Loucy (cell line): Measurements from ENCODE around the gene DNASE2.

Experiments
- H2AFZ ChIP-seq: fragments of 200-600 bp; sonication (generic); 2 replicates; pipeline ENCODE4 v1.6.0; 2016; ENCODE audit warnings: antibody characterized with exemption, mild to moderate bottlenecking, low read length, moderate library complexity
- H3F3A ChIP-seq: fragments of 200-600 bp; 2 replicates; pipeline ENCODE4 v1.6.0; 2016; ENCODE audit warnings: antibody characterized with exemption, low read depth, mild to moderate bottlenecking
- H3K27me3 ChIP-seq: fragments of 200-600 bp; sonication (generic); 2 replicates; pipeline ENCODE4 v1.6.1; 2014; ENCODE audit warnings: low read length, mild to moderate bottlenecking; ENCODE audit not compliant: insufficient read depth, poor library complexity, severe bottlenecking
- H3K36me3 ChIP-seq: fragments of 200-600 bp; sonication (generic); 2 replicates; pipeline ENCODE4 v1.6.1; 2016; ENCODE audit warnings: low read length; ENCODE audit not compliant: insufficient read depth
- H3K4me1 ChIP-seq: fragments of 200-600 bp; sonication (generic); 2 replicates; pipeline ENCODE4 v1.5.1; 2014; ENCODE audit warnings: low read length, mild to moderate bottlenecking; ENCODE audit not compliant: insufficient read depth, poor library complexity, severe bottlenecking
- H3K4me2 ChIP-seq: fragments of 200-600 bp; sonication (generic); 2 replicates; pipeline ENCODE4 v1.6.0; 2014; ENCODE audit warnings: antibody characterized with exemption, low read length, low read depth, mild to moderate bottlenecking; ENCODE audit not compliant: poor library complexity, severe bottlenecking
- H3K4me3 ChIP-seq: fragments of 200-600 bp; sonication (generic); 2 replicates; pipeline ENCODE4 v1.5.1; 2014; ENCODE audit warnings: low read length, mild to moderate bottlenecking, mixed read lengths; ENCODE audit not compliant: poor library complexity, severe bottlenecking
- H3K79me2 ChIP-seq: fragments of 200-600 bp; sonication (generic); 2 replicates; pipeline ENCODE4 v1.6.1; 2014; ENCODE audit warnings: low read length; ENCODE audit not compliant: insufficient read depth
- H3K9ac ChIP-seq: fragments of 200-600 bp; sonication (generic); 2 replicates; pipeline ENCODE4 v1.6.0; 2014; ENCODE audit warnings: mild to moderate bottlenecking, low read depth, low read length, moderate library complexity; ENCODE audit not compliant: poor library complexity, severe bottlenecking
- H3K9me2 ChIP-seq: fragments of 200-600 bp; sonication (generic); replicated peaks from 2 replicates; pipeline ENCODE4 v1.6.1; 2016; ENCODE audit warnings: low read depth, low read length, mixed read lengths
- H3K9me3 ChIP-seq: fragments of 200-600 bp; sonication (generic); 2 replicates; pipeline ENCODE4 v1.6.1; 2014; ENCODE audit warnings: mild to moderate bottlenecking, antibody characterized with exemption, low read length, low read depth; ENCODE audit not compliant: insufficient read depth
- H4K20me1 ChIP-seq: fragments of 200-600 bp; sonication (generic); 2 replicates; pipeline ENCODE4 v1.6.0; 2014; ENCODE audit warnings: antibody characterized with exemption, low read length, mild to moderate bottlenecking; ENCODE audit not compliant: insufficient read depth, poor library complexity, severe bottlenecking
- CTCF ChIP-seq: fragments of 200-600 bp; sonication (generic); conservative IDR thresholded peaks from 2 replicates; pipeline ENCODE4 v1.5.1; 2014; ENCODE audit warnings: mild to moderate bottlenecking, antibody characterized with exemption, low read length
- EZH2phosphoT487 ChIP-seq: fragments of 200-600 bp; IDR thresholded peaks from 2 replicates; pipeline ENCODE4 v1.6.1; 2018; ENCODE audit warnings: antibody characterized with exemption, mild to moderate bottlenecking, moderate library complexity, borderline replicate concordance

The DNASE2 gene

GRCh38 chr19:12864721-12865715, 16.2 kb downstream of the DNASE2 start:
- Histone ChIP-seq H3K36me3 (no peaks in the 10 kb centered on the region), H3K79me2 (peaks cover 5% of the 10 kb centered on the region; the same call in 1 of the 2 replicates), H3K4me1 (peaks cover 16% of the 10 kb centered on the region), H3K4me3 (no peak overlapping the region), H3K27me3 (no peaks in the 10 kb centered on the region), H2AFZ (no peak overlapping the region), H3F3A (no peaks in the 10 kb centered on the region), H4K20me1 (no peaks in the 10 kb centered on the region), H3K9me3 (no peaks in the 10 kb centered on the region), H3K4me2 (no peak overlapping the region), H3K9me2 (no peaks in the 10 kb centered on the region), H3K9ac (no peak overlapping the region)
- TF ChIP-seq CTCF (no peak; the same call in 1 of the 2 replicates), EZH2phosphoT487 (no peak)

DNA sequence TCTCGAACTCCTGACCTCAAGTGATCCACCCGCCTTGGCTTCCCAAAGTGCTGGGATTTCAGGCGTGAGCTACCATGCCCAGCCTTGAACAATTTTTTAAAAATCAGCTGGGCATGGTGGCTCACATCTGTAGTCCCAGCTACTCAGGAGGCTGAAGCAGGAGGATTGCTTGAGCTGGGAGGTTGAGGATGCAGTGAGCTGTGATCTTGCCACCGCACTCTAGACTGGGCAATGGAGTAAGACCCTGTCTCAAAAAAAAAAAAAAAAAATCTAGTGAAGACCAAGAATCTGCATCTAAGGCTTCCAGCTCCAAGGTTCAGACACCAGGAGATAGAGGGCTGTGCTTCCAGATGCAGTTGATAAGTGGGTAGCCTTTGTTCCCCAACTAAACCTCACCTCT, 17.1 kb downstream of the DNASE2 start:
- H4K20me1 ChIP-seq = no peaks in the 10 kb centered on the region
- no peaks in the 10 kb centered on the region for H3F3A ChIP-seq
- H3K9ac ChIP-seq = no peak overlapping the region
- H3K36me3 ChIP-seq = no peaks in the 10 kb centered on the region
- H3K4me3 ChIP-seq = no peak overlapping the region
- no peak overlapping the region for H2AFZ ChIP-seq
- H3K4me1 ChIP-seq = peaks cover 16% of the 10 kb centered on the region
- H3K4me2 ChIP-seq = no peak overlapping the region
- no peaks in the 10 kb centered on the region for H3K9me3 ChIP-seq
- H3K9me2 ChIP-seq = no peaks in the 10 kb centered on the region
- no peaks in the 10 kb centered on the region for H3K27me3 ChIP-seq
- TF ChIP-seq EZH2phosphoT487 = no peak
- H3K79me2 ChIP-seq = peaks cover 5% of the 10 kb centered on the region; the same call in 1 of the 2 replicates

GRCh38 chr19:12859546-12859945, 21.7 kb downstream of the DNASE2 start:
- Histone ChIP-seq H3K9ac (no peak overlapping the region), H3K4me1 (no peaks in the 10 kb centered on the region), H2AFZ (no peak overlapping the region), H3K36me3 (no peaks in the 10 kb centered on the region), H3K27me3 (no peaks in the 10 kb centered on the region), H3K9me3 (no peaks in the 10 kb centered on the region), H3K4me2 (no peak overlapping the region), H3F3A (no peaks in the 10 kb centered on the region), H3K4me3 (no peak overlapping the region), H3K9me2 (no peaks in the 10 kb centered on the region), H3K79me2 (no peaks in the 10 kb centered on the region), H4K20me1 (no peaks in the 10 kb centered on the region)
- TF ChIP-seq EZH2phosphoT487 = no peak
- TF ChIP-seq CTCF = no peak
